WTC11 (cell line): Measurements from ENCODE around the gene FATE1. TPM values are rescaled to one million over a fixed set of nuclear protein-coding genes. Genes with fewer than 3 reads are reported as not detected.

ENCODE experiments used
- ATAC-seq: fragments of 200-7000 bp; cut with Tn5 transposase; 2 replicates; pipeline ENCODE4 v1.10.0; 2021; ENCODE audit warnings: mild to moderate bottlenecking, moderate library complexity
- CTCF ChIA-PET: fragments of 300-600 bp; sonication (Branson Sonifier 250); formaldehyde crosslinking; loops from one replicate; lab custom pipeline; 2021; ENCODE audit warnings: antibody characterized with exemption; lab: Charles Lee
- POLR2A ChIA-PET: fragments of 350-600 bp; sonication (Branson Sonifier 250); formaldehyde crosslinking; loops from one replicate; lab custom pipeline; 2021; ENCODE audit warnings: antibody characterized with exemption; lab: Charles Lee
- DNase-seq: peaks from one replicate; pipeline ENCODE4 v3.0.0; 2021; ENCODE audit warnings: low spot score
- H3K27ac Mint-ChIP-seq: 2 replicates; pipeline ENCODE4 v1.8.0; 2021; ENCODE audit warnings: mixed read lengths
- H3K27me3 Mint-ChIP-seq: 2 replicates; pipeline ENCODE4 v1.8.0; 2021; ENCODE audit warnings: low read depth, mild to moderate bottlenecking, moderate library complexity, mixed read lengths
- H3K36me3 Mint-ChIP-seq: 2 replicates; pipeline ENCODE4 v1.8.0; 2021; ENCODE audit warnings: mixed read lengths
- H3K4me1 Mint-ChIP-seq: 2 replicates; pipeline ENCODE4 v1.8.0; 2022; ENCODE audit warnings: mixed read lengths
- H3K4me3 Mint-ChIP-seq: 2 replicates; pipeline ENCODE4 v1.8.0; 2021; ENCODE audit warnings: mild to moderate bottlenecking, moderate library complexity, mixed read lengths
- H3K9me3 Mint-ChIP-seq: 2 replicates; pipeline ENCODE4 v1.8.0; 2021; ENCODE audit warnings: mixed read lengths
- AFF4 ChIP-seq: sonication (generic); formaldehyde crosslinking; IDR thresholded peaks from 2 replicates; pipeline ENCODE4 v1.8.1; 2023; ENCODE audit warnings: mild to moderate bottlenecking, missing genetic modification reagents, borderline replicate concordance
- ARID4B ChIP-seq: sonication (generic); formaldehyde crosslinking; IDR thresholded peaks from 2 replicates; pipeline ENCODE4 v1.8.0; 2023; ENCODE audit warnings: missing genetic modification reagents, mild to moderate bottlenecking, borderline replicate concordance
- CREM ChIP-seq: sonication (generic); formaldehyde crosslinking; IDR thresholded peaks from 2 replicates; pipeline ENCODE4 v1.8.1; 2022; ENCODE audit warnings: mild to moderate bottlenecking, missing genetic modification reagents, moderate library complexity
- E2F1 ChIP-seq: sonication (generic); formaldehyde crosslinking; IDR thresholded peaks from 2 replicates; pipeline ENCODE4 v1.8.0; 2022; ENCODE audit warnings: mild to moderate bottlenecking, missing genetic modification reagents
- FOXP1 ChIP-seq: sonication (generic); formaldehyde crosslinking; IDR thresholded peaks from 2 replicates; pipeline ENCODE4 v1.8.0; 2022; ENCODE audit warnings: missing genetic modification reagents, mild to moderate bottlenecking, moderate library complexity, borderline replicate concordance
- FOXP4 ChIP-seq: sonication (generic); formaldehyde crosslinking; IDR thresholded peaks from 2 replicates; pipeline ENCODE4 v1.8.0; 2022; ENCODE audit warnings: mild to moderate bottlenecking, missing genetic modification reagents
- NFATC4 ChIP-seq: fragments of 250-450 bp; sonication (Bioruptor Pico); IDR thresholded peaks from 2 replicates; pipeline ENCODE4 v1.9.0; 2021; ENCODE audit warnings: mild to moderate bottlenecking
- NFYB ChIP-seq: sonication (generic); formaldehyde crosslinking; conservative IDR thresholded peaks from 2 replicates; pipeline ENCODE4 v1.8.0; 2022; ENCODE audit warnings: low read depth, missing genetic modification reagents
- SP1 ChIP-seq: sonication (generic); formaldehyde crosslinking; conservative IDR thresholded peaks from 2 replicates; pipeline ENCODE4 v1.8.1; 2022; ENCODE audit warnings: missing genetic modification reagents
- ZNF121 ChIP-seq: sonication (generic); formaldehyde crosslinking; IDR thresholded peaks from 2 replicates; pipeline ENCODE4 v1.8.0; 2023; ENCODE audit warnings: missing genetic modification reagents
- total RNA-seq: library from RNA; stranded (reverse); gene quantifications from 3 replicates; pipeline ENCODE4 v1.2.3, GENCODE V29; 2021
- TF ChIP-seq, protein P1 (sequence below): sonication (generic); formaldehyde crosslinking; IDR thresholded peaks from 2 replicates; pipeline ENCODE4 v1.8.1; 2023; ENCODE audit warnings: mild to moderate bottlenecking, missing genetic modification reagents
- TF ChIP-seq, protein P2 (sequence below): fragments of 250-450 bp; sonication (Bioruptor Pico); IDR thresholded peaks from 2 replicates; pipeline ENCODE4 v1.8.0; 2021; ENCODE audit warnings: mild to moderate bottlenecking

Gene FATE1
- total RNA-seq, 1 experiment from 2014 or later: not detected

- no peak for TF ChIP-seq ARID4B (CRISPR knock-in tag)
Observed at GRCh38 chrX:151726751-151727150, 10.9 kb downstream of the FATE1 start (continued).

DNA sequence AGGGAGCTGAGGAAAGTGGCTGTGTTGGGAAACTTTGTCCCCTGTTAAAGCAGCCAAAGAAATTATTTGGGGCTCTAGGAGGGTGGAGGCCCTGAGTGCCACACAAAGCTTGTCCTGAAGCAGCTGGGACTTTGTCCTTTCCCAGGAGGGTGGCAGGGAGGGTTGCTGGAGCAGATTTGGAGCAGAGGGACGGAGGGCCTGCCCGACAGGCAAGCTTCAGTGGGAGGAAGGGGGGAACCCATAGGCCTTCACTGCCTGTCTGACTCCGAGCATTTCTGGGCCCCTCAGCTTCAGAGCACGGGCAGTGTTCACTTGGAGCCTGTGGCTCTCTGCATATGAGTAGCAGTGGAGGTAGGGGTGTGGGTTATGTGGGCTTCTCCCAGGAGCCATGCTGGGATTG, 11.5 kb downstream of the FATE1 start:
- no peaks in the 10 kb centered on the region for H3K36me3 Mint-ChIP-seq
- peaks cover 18% of the 10 kb centered on the region for H3K4me1 Mint-ChIP-seq
- no peak overlapping the region for H3K4me3 Mint-ChIP-seq
- POLR2A ChIA-PET: no interaction called here
- no peaks in the 10 kb centered on the region for H3K9me3 Mint-ChIP-seq
- H3K27ac Mint-ChIP-seq: no peak overlapping the region
- TF ChIP-seq E2F1 (CRISPR knock-in tag): no peak
- no peak for TF ChIP-seq FOXP1
- TF ChIP-seq ZNF121 (CRISPR knock-in tag): no peak
- no peak for TF ChIP-seq ARID4B (CRISPR knock-in tag)
- TF ChIP-seq, protein P1, sequence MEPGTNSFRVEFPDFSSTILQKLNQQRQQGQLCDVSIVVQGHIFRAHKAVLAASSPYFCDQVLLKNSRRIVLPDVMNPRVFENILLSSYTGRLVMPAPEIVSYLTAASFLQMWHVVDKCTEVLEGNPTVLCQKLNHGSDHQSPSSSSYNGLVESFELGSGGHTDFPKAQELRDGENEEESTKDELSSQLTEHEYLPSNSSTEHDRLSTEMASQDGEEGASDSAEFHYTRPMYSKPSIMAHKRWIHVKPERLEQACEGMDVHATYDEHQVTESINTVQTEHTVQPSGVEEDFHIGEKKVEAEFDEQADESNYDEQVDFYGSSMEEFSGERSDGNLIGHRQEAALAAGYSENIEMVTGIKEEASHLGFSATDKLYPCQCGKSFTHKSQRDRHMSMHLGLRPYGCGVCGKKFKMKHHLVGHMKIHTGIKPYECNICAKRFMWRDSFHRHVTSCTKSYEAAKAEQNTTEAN (CRISPR knock-in tag): no peak
- TF ChIP-seq, all 79 proteins: peak for 0
- no peak for DNase-seq
- no peak for ATAC-seq
- H3K27me3 Mint-ChIP-seq: peaks cover 3% of the 10 kb centered on the region; the same call in 1 of the 2 replicates
- CTCF ChIA-PET: interaction anchor here (0.7 to 3.4 kb wide), 3 partner anchors 13 to 1094 kb away, joined by 3 to 9 read pairs (median 5); no protein-coding TSS in a partner anchor

DNA sequence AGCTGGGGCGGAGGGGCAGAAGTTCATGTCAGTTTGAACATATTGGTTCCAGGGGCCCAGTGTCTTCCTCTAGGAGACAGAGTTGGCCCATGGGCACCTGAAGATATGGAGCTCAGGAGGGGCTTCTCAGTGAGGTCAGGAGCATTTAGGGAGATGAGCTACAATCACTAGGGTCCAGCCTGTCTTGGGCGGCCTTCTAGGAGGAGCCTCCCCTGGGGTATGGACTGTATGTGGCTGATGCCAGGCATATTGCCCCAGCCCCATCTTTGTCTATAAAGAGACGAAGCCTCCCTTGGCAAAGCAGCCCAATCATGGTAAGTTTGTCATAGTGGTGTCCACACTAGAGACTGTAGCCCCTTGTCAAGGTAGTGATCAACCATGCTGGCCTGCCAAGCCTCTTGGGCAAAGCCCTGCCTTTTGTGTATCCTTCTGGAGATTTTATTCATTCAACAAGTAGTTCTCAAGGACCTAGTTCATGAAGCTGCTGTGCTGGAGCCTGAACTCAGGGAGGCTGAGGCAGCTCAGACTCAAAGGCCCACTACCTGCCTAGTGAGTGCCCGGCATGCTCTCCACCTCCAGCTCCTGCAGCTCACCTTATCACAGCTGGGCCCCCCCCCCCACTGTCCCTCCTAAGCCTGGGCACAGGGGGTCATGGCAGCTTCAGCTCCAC, 13.4 kb downstream of the FATE1 start:
- POLR2A ChIA-PET: no interaction called here
- ATAC-seq (no peak), DNase-seq (no peak)
- CTCF ChIA-PET: no interaction called here
- Mint-ChIP-seq H3K27ac (no peak overlapping the region), H3K27me3 (no peaks in the 10 kb centered on the region), H3K36me3 (no peaks in the 10 kb centered on the region), H3K9me3 (0 out of 2 replicates have a peak, but pooled peaks cover 2% of the 10 kb centered on the region), H3K4me1 (peaks cover 8% of the 10 kb centered on the region; the same call in 1 of the 2 replicates), H3K4me3 (no peak overlapping the region)
- TF ChIP-seq FOXP4 (CRISPR knock-in tag) (no peak), CREM (CRISPR knock-in tag) (no peak), AFF4 (no peak), SP1 (CRISPR knock-in tag) (no peak), NFYB (CRISPR knock-in tag) (no peak), NFATC4 (CRISPR knock-in tag) (no peak)
- TF ChIP-seq, protein P2, sequence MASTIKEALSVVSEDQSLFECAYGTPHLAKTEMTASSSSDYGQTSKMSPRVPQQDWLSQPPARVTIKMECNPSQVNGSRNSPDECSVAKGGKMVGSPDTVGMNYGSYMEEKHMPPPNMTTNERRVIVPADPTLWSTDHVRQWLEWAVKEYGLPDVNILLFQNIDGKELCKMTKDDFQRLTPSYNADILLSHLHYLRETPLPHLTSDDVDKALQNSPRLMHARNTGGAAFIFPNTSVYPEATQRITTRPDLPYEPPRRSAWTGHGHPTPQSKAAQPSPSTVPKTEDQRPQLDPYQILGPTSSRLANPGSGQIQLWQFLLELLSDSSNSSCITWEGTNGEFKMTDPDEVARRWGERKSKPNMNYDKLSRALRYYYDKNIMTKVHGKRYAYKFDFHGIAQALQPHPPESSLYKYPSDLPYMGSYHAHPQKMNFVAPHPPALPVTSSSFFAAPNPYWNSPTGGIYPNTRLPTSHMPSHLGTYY (CRISPR knock-in tag): no peak
